B cell (primary cell): Measurements from ENCODE around the gene NCK2. TPM values are rescaled to one million over a fixed set of nuclear protein-coding genes. Genes with fewer than 3 reads are reported as not detected.

Experiments used
- ATAC-seq: fragments of 200-7000 bp; cut with Tn5 transposase; one replicate; pipeline ENCODE4 v1.10.0; 2021; ENCODE audit warnings: low read depth, mild to moderate bottlenecking, moderate number of reproducible peaks, moderate library complexity
- CTCF ChIA-PET: fragments of 350-600 bp; sonication (Branson Sonifier 250); formaldehyde crosslinking; loops from one replicate; lab custom pipeline; 2021; ENCODE audit warnings: antibody characterized with exemption, inconsistent platforms; lab: Charles Lee
- POLR2A ChIA-PET: fragments of 350-600 bp; sonication (Branson Sonifier 250); formaldehyde crosslinking; loops from one replicate; lab custom pipeline; 2021; ENCODE audit warnings: antibody characterized with exemption; lab: Charles Lee
- DNase-seq: peaks from one replicate; pipeline ENCODE4 v3.0.0; 2013
- H2AFZ ChIP-seq: 2 replicates; pipeline ENCODE4 v1.6.1; 2012; ENCODE audit warnings: mild to moderate bottlenecking, low read depth, low read length; ENCODE audit not compliant: insufficient read depth, poor library complexity, severe bottlenecking
- H3K27ac ChIP-seq, 2 donors: 1 replicate in 1 of 2; 2 replicates in 1 of 2; pipeline ENCODE4 v1.5.1; 2012 to 2013; ENCODE audit warnings: low read length in 2 of 2, mild to moderate bottlenecking in 2 of 2, moderate library complexity in 1 of 2
- H3K27me3 ChIP-seq, 4 experiments: fragments of 200-600 bp in 1 of 4; sonication (generic) in 1 of 4; replicated peaks in 1 of 4; 1 replicate in 2 of 4; 2 replicates in 2 of 4; pipeline versions ENCODE4 v1.6.1 to v1.7.0; 2013 to 2016; ENCODE audit warnings: low read length in 3 of 4, mild to moderate bottlenecking in 2 of 4, mixed read lengths in 1 of 4, moderate library complexity in 1 of 4; ENCODE audit not compliant: insufficient read depth in 4 of 4, control insufficient read depth in 3 of 4; ENCODE audit errors: control extremely low read depth in 1 of 4
- H3K36me3 ChIP-seq, 2 experiments: replicated peaks in 1 of 2; 1 replicate in 1 of 2; 2 replicates in 1 of 2; pipeline versions ENCODE4 v1.6.1 to v1.7.1; 2013; ENCODE audit warnings: low read length in 1 of 2; ENCODE audit not compliant: insufficient read depth in 2 of 2, control insufficient read depth in 1 of 2; ENCODE audit errors: control extremely low read depth in 1 of 2, extremely low read depth in 1 of 2
- H3K4me1 ChIP-seq, 2 donors: fragments of 200-600 bp in 1 of 2; sonication (generic) in 1 of 2; 1 replicate in 1 of 2; 2 replicates in 1 of 2; pipeline versions ENCODE4 v1.5.1 to v1.6.1; 2013 to 2017; ENCODE audit warnings: low read length in 2 of 2; ENCODE audit not compliant: control insufficient read depth in 2 of 2, insufficient read depth in 2 of 2
- H3K4me2 ChIP-seq: replicated peaks from 2 replicates; pipeline ENCODE3; 2012; ENCODE audit warnings: mild to moderate bottlenecking, low read depth, low read length; ENCODE audit not compliant: poor library complexity, severe bottlenecking
- H3K4me3 ChIP-seq, 5 experiments: fragments of 200-600 bp in 1 of 5; sonication (generic) in 1 of 5; 1 replicate in 3 of 5; 2 replicates in 2 of 5; pipeline versions ENCODE4 v1.5.1 to v1.7.0; 2011 to 2016; ENCODE audit warnings: low read length in 4 of 5, mild to moderate bottlenecking in 4 of 5, low read depth in 2 of 5, control low read depth in 1 of 5, moderate library complexity in 1 of 5; ENCODE audit not compliant: insufficient read depth in 1 of 5; ENCODE audit errors: control extremely low read depth in 1 of 5, extremely low read depth in 1 of 5
- H3K79me2 ChIP-seq: fragments of 200-600 bp; sonication (generic); one replicate; pipeline ENCODE4 v1.6.0; 2016; ENCODE audit warnings: low read length; ENCODE audit not compliant: control insufficient read depth, insufficient read depth
- H3K9ac ChIP-seq: fragments of 200-600 bp; sonication (generic); 2 replicates; pipeline ENCODE4 v1.6.1; 2017; ENCODE audit warnings: mild to moderate bottlenecking, low read length, moderate library complexity
- H3K9me3 ChIP-seq, 3 donors: one replicate each; pipeline versions ENCODE4 v1.6.1 to v1.7.1; 2013; ENCODE audit warnings: low read length in 2 of 3; ENCODE audit not compliant: control insufficient read depth in 2 of 3, insufficient read depth in 1 of 3; ENCODE audit errors: control extremely low read depth in 1 of 3
- H4K20me1 ChIP-seq: 2 replicates; pipeline ENCODE4 v1.6.0; 2012; ENCODE audit warnings: mild to moderate bottlenecking, low read length; ENCODE audit not compliant: insufficient read depth, control insufficient read depth, poor library complexity, severe bottlenecking
- H3K27ac Mint-ChIP-seq: one replicate; pipeline ENCODE4 v1.8.0; 2021; ENCODE audit warnings: mixed read lengths
- H3K27me3 Mint-ChIP-seq: one replicate; pipeline ENCODE4 v1.8.0; 2021; ENCODE audit warnings: mixed read lengths
- H3K4me1 Mint-ChIP-seq: one replicate; pipeline ENCODE4 v1.8.0; 2021; ENCODE audit warnings: mixed read lengths
- H3K4me3 Mint-ChIP-seq: one replicate; pipeline ENCODE4 v1.8.0; 2021; ENCODE audit warnings: mixed read lengths
- H3K9me3 Mint-ChIP-seq: one replicate; pipeline ENCODE4 v1.8.0; 2022; ENCODE audit warnings: mixed read lengths; ENCODE audit not compliant: insufficient read depth
- CTCF ChIP-seq: fragments of 200-600 bp; IDR thresholded peaks from one replicate; pipeline ENCODE4 v1.8.0; 2022; ENCODE audit warnings: antibody characterized with exemption, mild to moderate bottlenecking
- EZH2 ChIP-seq: IDR thresholded peaks from 2 replicates; pipeline ENCODE4 v1.6.1; 2012; ENCODE audit warnings: borderline replicate concordance, low read depth, mild to moderate bottlenecking, moderate library complexity, low read length; ENCODE audit not compliant: insufficient read depth, poor library complexity, severe bottlenecking
- WGBS: methylation state at CpG from one replicate; pipeline ENCODE4 v1.1.5; 2013; ENCODE audit warnings: missing lambda C conversion rate; ENCODE audit not compliant: insufficient coverage; 5-methylcytosine and 5-hydroxymethylcytosine counted together
- intact Hi-C: fragments of 100-400 bp; cut with micrococcal nuclease; formaldehyde crosslinking; loops from one replicate; pipeline ENCODE4 v1.10.0; 2022
- polyA plus RNA-seq: library from polyadenylated mRNA; depleted of rRNA; stranded (reverse); fragments of >200 nt; gene quantifications from 2 replicates; pipeline ENCODE4 v1.2.3, GENCODE V29; 2012
- total RNA-seq, 2 donors: library from RNA; stranded (reverse); fragments of 120-200 nt in 1 of 2; gene quantifications; 1 replicate in 1 of 2; 2 replicates in 1 of 2; pipeline versions ENCODE4 v1.2.3 to v1.2.4, GENCODE V29; 2013 to 2022

Gene NCK2
- total and polyA plus RNA-seq, 2 donors (not counting 1 experiment from before 2014, with no cell fraction given): 64.2 to 72.3 TPM

- 64% methylated on average over 5 of the region's 13 CpGs for WGBS
- Mint-ChIP-seq H3K4me1 (peaks cover 92% of the 10 kb centered on the region), H3K4me3 (peak overlapping the region; percentile 66), H3K27me3 (no peaks in the 10 kb centered on the region), H3K9me3 (no peaks in the 10 kb centered on the region), H3K27ac (peak overlapping the region; percentile 94)
- Histone ChIP-seq H2AFZ (peak overlapping the region; percentile 35), H3K9ac (peak overlapping the region; percentile 5), H3K27me3 (no peaks in the 10 kb centered on the region), H3K27ac (peak overlapping the region; percentile 86 to 92), H3K4me2 (peak overlapping the region; percentile 64), H3K9me3 (no peaks in the 10 kb centered on the region), H4K20me1 (no peaks in the 10 kb centered on the region), H3K4me3 (no peak overlapping the region), H3K79me2 (peaks cover 97% of the 10 kb centered on the region), H3K36me3 (peaks cover 0 to 4% of the 10 kb centered on the region in 2 experiments), H3K4me1 (peaks cover 90% of the 10 kb centered on the region in 2 donors)
- intact Hi-C loops: loop anchor here (1.0 kb wide), 1 partner anchor 25 kb away; no protein-coding TSS in a partner anchor
- peak; percentile 69 for DNase-seq
- peak; percentile 42 for ATAC-seq
- POLR2A ChIA-PET: interaction anchor here (0.9 to 2.3 kb wide), 4 partner anchors 25 to 73 kb away, joined by 6 to 11 read pairs (median 8); no protein-coding TSS in a partner anchor
- TF ChIP-seq CTCF: no peak
- no peak for TF ChIP-seq EZH2
- CTCF ChIA-PET: interaction anchor here (0.7 to 3.2 kb wide), 10 partner anchors 9 to 686 kb away, joined by 3 to 15 read pairs (median 4); no protein-coding TSS in a partner anchor
Measured at GRCh38 chr2:105800953-105801635, 56.4 kb downstream of the NCK2 start.

- Mint-ChIP-seq H3K4me3 (peak overlapping the region; percentile 66), H3K9me3 (no peaks in the 10 kb centered on the region), H3K27me3 (no peaks in the 10 kb centered on the region), H3K27ac (peak overlapping the region; percentile 94), H3K4me1 (peaks cover 88% of the 10 kb centered on the region)
- H3K4me2 ChIP-seq: peak overlapping the region; percentile 64
- ChIA-PET POLR2A (interaction anchor here (1.0 to 2.3 kb wide), 2 partner anchors 26 to 56 kb away, joined by 6 to 11 read pairs; no protein-coding TSS in a partner anchor), CTCF (interaction anchor here (0.7 to 3.2 kb wide), 4 partner anchors 12 to 687 kb away, joined by 3 to 15 read pairs (median 4); no protein-coding TSS in a partner anchor)
- ATAC-seq (no peak), DNase-seq (no peak)
- H4K20me1 ChIP-seq: no peaks in the 10 kb centered on the region
- peak overlapping the region in 1 of 5 experiments; percentile 16 for H3K4me3 ChIP-seq
- peaks cover 0 to 4% of the 10 kb centered on the region in 2 experiments for H3K36me3 ChIP-seq
- peak overlapping the region; percentile 27 for H3K9ac ChIP-seq
- peaks cover 97% of the 10 kb centered on the region for H3K79me2 ChIP-seq
- no peaks in the 10 kb centered on the region for H3K27me3 ChIP-seq
- WGBS: 92% methylated on average over 2 of the region's 4 CpGs
- H2AFZ ChIP-seq: no peak overlapping the region
- no peak for TF ChIP-seq CTCF
- TF ChIP-seq EZH2: no peak
- H3K4me1 ChIP-seq: peaks cover 85 to 87% of the 10 kb centered on the region in 2 donors
- peak overlapping the region; percentile 86 to 92 for H3K27ac ChIP-seq
- intact Hi-C loops: loop anchor here (1.0 to 2.0 kb wide), 3 partner anchors 26 to 55 kb away; no protein-coding TSS in a partner anchor
- H3K9me3 ChIP-seq: no peaks in the 10 kb centered on the region
Measured at GRCh38 chr2:105801961-105802360, 57.2 kb downstream of the NCK2 start.
